ENCODE measurements around the gene B4GALNT2.
"Not testable (repeated sequence)": the region's sequence is repeated elsewhere in the genome, so short reads cannot be mapped to it uniquely, and the experiment has no call there.

B4GALNT2 gene

DNA sequence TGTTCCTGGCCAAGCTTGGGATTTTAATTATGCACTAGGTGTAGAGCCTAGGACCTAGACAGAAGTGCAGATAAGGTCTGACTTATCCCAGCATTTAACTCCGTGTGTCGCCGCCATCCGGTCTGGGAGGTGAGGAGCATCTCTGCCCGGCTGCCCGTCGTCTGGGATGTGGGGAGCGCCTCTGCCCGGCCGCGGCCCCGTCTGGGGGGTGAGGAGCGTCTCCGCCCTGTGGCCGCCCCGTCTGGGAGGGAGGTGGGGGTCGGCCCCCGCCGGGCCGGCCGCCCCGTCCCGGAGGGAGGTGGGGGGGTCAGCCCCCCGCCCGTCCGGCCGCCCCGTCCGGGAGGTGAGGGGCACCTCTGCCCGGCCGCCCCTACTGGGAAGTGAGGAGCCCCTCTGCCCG, 7.1 kb upstream of the B4GALNT2 start:
- Histone ChIP-seq H3K4me2 (ENCODE audit: low read depth, low read length, poor library complexity, severe bottlenecking) (no peak overlapping the region), H3K36me3 (ENCODE audit: insufficient read depth, low read length) (no peaks in the 10 kb centered on the region), H3K9ac (ENCODE audit: low read depth, low read length, poor library complexity, severe bottlenecking) (no peak overlapping the region), H3F3A (ENCODE audit: low read depth) (no peaks in the 10 kb centered on the region), H3K9me3 (ENCODE audit: insufficient read depth, low read depth, low read length) (no peaks in the 10 kb centered on the region), H3K9me2 (replicated peaks; ENCODE audit: low read depth, low read length) (no peaks in the 10 kb centered on the region), H2AFZ (ENCODE audit: low read length) (no peak overlapping the region), H3K27me3 (ENCODE audit: insufficient read depth, low read length, poor library complexity, severe bottlenecking) (no peaks in the 10 kb centered on the region), H4K20me1 (ENCODE audit: insufficient read depth, low read length, poor library complexity, severe bottlenecking) (no peaks in the 10 kb centered on the region), H3K4me3 (ENCODE audit: low read length, poor library complexity, severe bottlenecking) (no peak overlapping the region), H3K79me2 (ENCODE audit: insufficient read depth, low read length) (no peaks in the 10 kb centered on the region), H3K4me1 (ENCODE audit: insufficient read depth, low read length, poor library complexity, severe bottlenecking) (no peaks in the 10 kb centered on the region)
- TF ChIP-seq, protein P1, sequence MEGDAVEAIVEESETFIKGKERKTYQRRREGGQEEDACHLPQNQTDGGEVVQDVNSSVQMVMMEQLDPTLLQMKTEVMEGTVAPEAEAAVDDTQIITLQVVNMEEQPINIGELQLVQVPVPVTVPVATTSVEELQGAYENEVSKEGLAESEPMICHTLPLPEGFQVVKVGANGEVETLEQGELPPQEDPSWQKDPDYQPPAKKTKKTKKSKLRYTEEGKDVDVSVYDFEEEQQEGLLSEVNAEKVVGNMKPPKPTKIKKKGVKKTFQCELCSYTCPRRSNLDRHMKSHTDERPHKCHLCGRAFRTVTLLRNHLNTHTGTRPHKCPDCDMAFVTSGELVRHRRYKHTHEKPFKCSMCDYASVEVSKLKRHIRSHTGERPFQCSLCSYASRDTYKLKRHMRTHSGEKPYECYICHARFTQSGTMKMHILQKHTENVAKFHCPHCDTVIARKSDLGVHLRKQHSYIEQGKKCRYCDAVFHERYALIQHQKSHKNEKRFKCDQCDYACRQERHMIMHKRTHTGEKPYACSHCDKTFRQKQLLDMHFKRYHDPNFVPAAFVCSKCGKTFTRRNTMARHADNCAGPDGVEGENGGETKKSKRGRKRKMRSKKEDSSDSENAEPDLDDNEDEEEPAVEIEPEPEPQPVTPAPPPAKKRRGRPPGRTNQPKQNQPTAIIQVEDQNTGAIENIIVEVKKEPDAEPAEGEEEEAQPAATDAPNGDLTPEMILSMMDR (conservative IDR thresholded peaks at IDR 0.05; ENCODE audit: low read length), result no peak
- TF ChIP-seq EZH2phosphoT487 (IDR thresholded peaks at IDR 0.05; ENCODE audit: borderline replicate concordance), result no peak

DNA sequence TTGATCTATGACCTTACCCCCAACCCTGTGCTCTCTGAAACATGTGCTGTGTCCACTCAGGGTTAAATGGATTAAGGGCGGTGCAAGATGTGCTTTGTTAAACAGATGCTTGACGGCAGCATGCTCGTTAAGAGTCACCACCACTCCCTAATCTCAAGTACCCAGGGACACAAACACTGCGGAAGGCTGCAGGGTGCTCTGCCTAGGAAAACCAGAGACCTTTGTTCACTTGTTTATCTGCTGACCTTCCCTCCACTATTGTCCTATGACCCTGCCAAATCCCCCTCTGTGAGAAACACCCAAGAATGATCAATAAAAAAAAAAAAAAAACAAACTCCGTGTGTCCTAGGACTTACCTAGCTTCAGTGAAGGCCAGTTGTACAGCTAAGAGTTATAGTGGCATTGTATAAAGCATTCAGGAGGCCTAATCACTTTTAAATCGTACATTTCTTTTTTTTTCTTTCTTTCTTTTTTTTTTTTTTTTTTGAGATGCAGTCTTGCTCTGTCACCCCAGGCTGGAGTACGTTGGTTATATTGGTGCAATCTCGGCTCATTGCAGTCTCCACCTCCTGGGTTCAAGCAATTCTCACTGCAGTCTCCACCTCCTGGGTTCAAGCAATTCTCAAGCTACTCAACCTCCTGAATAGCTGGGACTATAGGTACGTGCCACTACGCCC, 6.2 kb upstream of the B4GALNT2 start:
- H3K9ac ChIP-seq (ENCODE audit: low read depth, low read length, poor library complexity, severe bottlenecking); H2AFZ ChIP-seq (ENCODE audit: low read length); H3F3A ChIP-seq (ENCODE audit: low read depth); H3K4me2 ChIP-seq (ENCODE audit: low read depth, low read length, poor library complexity, severe bottlenecking); H3K9me2 ChIP-seq (replicated peaks; ENCODE audit: low read depth, low read length); H3K4me3 ChIP-seq (ENCODE audit: low read length, poor library complexity, severe bottlenecking); H3K36me3 ChIP-seq (ENCODE audit: insufficient read depth, low read length); H3K27me3 ChIP-seq (ENCODE audit: insufficient read depth, low read length, poor library complexity, severe bottlenecking); H3K79me2 ChIP-seq (ENCODE audit: insufficient read depth, low read length); H4K20me1 ChIP-seq (ENCODE audit: insufficient read depth, low read length, poor library complexity, severe bottlenecking); H3K9me3 ChIP-seq (ENCODE audit: insufficient read depth, low read depth, low read length); H3K4me1 ChIP-seq (ENCODE audit: insufficient read depth, low read length, poor library complexity, severe bottlenecking): not testable (repeated sequence)

DNA sequence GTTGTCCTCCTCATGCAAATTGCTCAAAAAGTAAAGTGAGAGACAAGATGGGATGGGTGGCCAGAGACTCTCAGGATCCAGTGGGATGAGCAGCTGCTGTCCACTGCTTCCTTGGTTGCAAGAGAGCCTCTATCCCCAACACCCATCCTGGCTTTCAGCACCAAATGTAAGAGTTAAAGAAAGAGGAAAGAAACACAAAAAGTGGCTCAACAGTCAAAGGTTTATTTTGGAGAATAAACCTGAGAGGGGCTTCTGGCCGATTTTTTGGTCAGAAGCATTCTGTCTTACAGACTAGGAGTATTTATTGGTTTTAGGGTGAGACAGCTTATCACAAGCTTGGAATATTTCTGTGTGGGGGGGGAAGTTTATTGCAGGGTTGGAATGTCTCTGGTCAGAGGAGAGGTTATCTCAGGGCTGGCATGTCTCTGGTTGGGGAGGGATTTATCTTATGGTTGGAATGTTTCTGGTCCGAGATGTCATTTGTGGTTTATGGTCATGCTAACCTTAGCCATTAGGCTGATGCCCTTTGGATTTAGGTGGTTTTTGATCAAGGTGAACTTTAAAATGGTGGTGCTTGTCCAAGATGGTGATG, 3.1 kb upstream of the B4GALNT2 start:
- not testable (repeated sequence) for H4K20me1 ChIP-seq (ENCODE audit: insufficient read depth, low read length, poor library complexity, severe bottlenecking); H3K36me3 ChIP-seq (ENCODE audit: insufficient read depth, low read length); H2AFZ ChIP-seq (ENCODE audit: low read length); H3K4me3 ChIP-seq (ENCODE audit: low read length, poor library complexity, severe bottlenecking); H3F3A ChIP-seq (ENCODE audit: low read depth); H3K9me2 ChIP-seq (replicated peaks; ENCODE audit: low read depth, low read length); H3K4me2 ChIP-seq (ENCODE audit: low read depth, low read length, poor library complexity, severe bottlenecking); H3K27me3 ChIP-seq (ENCODE audit: insufficient read depth, low read length, poor library complexity, severe bottlenecking); H3K9me3 ChIP-seq (ENCODE audit: insufficient read depth, low read depth, low read length); H3K4me1 ChIP-seq (ENCODE audit: insufficient read depth, low read length, poor library complexity, severe bottlenecking); H3K9ac ChIP-seq (ENCODE audit: low read depth, low read length, poor library complexity, severe bottlenecking); H3K79me2 ChIP-seq (ENCODE audit: insufficient read depth, low read length)

DNA sequence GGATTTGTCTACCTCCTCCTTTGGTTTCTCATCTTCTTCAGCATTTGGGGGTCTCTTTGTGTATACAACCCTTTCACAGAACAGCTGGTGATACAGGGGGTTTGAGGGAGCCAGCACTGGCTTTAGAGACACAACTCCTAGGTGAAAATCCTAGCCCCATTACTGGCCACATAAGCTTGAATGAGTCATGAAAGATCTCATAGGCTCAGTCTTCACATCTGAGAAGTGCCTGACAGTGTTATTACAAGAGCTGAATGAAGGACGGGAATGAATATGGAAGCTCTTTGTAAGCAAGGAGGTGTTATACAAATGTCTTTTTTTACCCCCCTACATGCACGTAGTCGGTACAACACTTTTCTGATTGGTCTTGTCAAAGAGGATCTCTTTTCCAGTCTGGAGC, 1.7 kb upstream of the B4GALNT2 start:
- TF ChIP-seq, protein P1 (conservative IDR thresholded peaks at IDR 0.05; ENCODE audit: low read length), result no peak
- TF ChIP-seq EZH2phosphoT487 (IDR thresholded peaks at IDR 0.05; ENCODE audit: borderline replicate concordance), result no peak
- no peak overlapping the region for H2AFZ ChIP-seq (ENCODE audit: low read length)
- no peak overlapping the region for H3K4me3 ChIP-seq (ENCODE audit: low read length, poor library complexity, severe bottlenecking)
- H3K79me2 ChIP-seq (ENCODE audit: insufficient read depth, low read length), result no peaks in the 10 kb centered on the region
- no peaks in the 10 kb centered on the region for H4K20me1 ChIP-seq (ENCODE audit: insufficient read depth, low read length, poor library complexity, severe bottlenecking)
- no peaks in the 10 kb centered on the region for H3K9me3 ChIP-seq (ENCODE audit: insufficient read depth, low read depth, low read length)
- H3K36me3 ChIP-seq (ENCODE audit: insufficient read depth, low read length), result no peaks in the 10 kb centered on the region
- no peaks in the 10 kb centered on the region for H3K27me3 ChIP-seq (ENCODE audit: insufficient read depth, low read length, poor library complexity, severe bottlenecking)
- H3K9me2 ChIP-seq (replicated peaks; ENCODE audit: low read depth, low read length), result no peaks in the 10 kb centered on the region
- H3K4me2 ChIP-seq (ENCODE audit: low read depth, low read length, poor library complexity, severe bottlenecking), result no peak overlapping the region
- no peaks in the 10 kb centered on the region for H3K4me1 ChIP-seq (ENCODE audit: insufficient read depth, low read length, poor library complexity, severe bottlenecking)
- H3K9ac ChIP-seq (ENCODE audit: low read depth, low read length, poor library complexity, severe bottlenecking), result no peak overlapping the region
- H3F3A ChIP-seq (ENCODE audit: low read depth), result no peaks in the 10 kb centered on the region
